Keratinocyte (primary cell): ENCODE data around the gene CTNNBL1.

Experiments used
- CTCF ChIP-seq, 3 experiments: IDR thresholded peaks in 1 of 3; conservative IDR thresholded peaks in 1 of 3; optimal IDR thresholded peaks in 1 of 3; 2 replicates in 2 of 3; 3 replicates in 1 of 3; pipeline versions ENCODE3 to v1.5.1; 2011; ENCODE audit warnings: low read length in 3 of 3, mild to moderate bottlenecking in 3 of 3, moderate library complexity in 2 of 3, control low read depth in 1 of 3, inconsistent platforms in 1 of 3; ENCODE audit not compliant: insufficient read depth in 2 of 3; ENCODE audit errors: extremely low read depth in 1 of 3
- EZH2 ChIP-seq: IDR thresholded peaks from one replicate; pipeline ENCODE4 v1.6.1; 2012; ENCODE audit warnings: inconsistent platforms, mild to moderate bottlenecking, low read length, moderate library complexity

GRCh38 chr20:37881601-37882343, 187.9 kb downstream of the CTNNBL1 start:
- no peak for TF ChIP-seq CTCF (optimal IDR thresholded peaks at IDR 0.05 in 1 of 3, IDR thresholded peaks at IDR 0.05 in 1 of 3, conservative IDR thresholded peaks at IDR 0.05 in 1 of 3; ENCODE audit: extremely low read depth in 1 of 3, insufficient read depth in 2 of 3, low read length in 3 of 3)
- TF ChIP-seq EZH2 = no peak
